Pancreas (tissue), 10 donors: ENCODE data around the gene NOS1. TPM values are rescaled to one million over a fixed set of nuclear protein-coding genes. Genes with fewer than 3 reads are reported as not detected.
A peak's percentile ranks its signal among the peaks of the same experiment; 100 is the strongest.
"Not testable (repeated sequence)": the region's sequence is repeated elsewhere in the genome, so short reads cannot be mapped to it uniquely, and the experiment has no call there.

Source experiments
- ATAC-seq, 4 donors: fragments of 200-7000 bp; cut with Tn5 transposase; one replicate each; pipeline versions ENCODE4 v1.8.0 to v1.9.1; 2020; ENCODE audit warnings: mild to moderate bottlenecking in 4 of 4, moderate library complexity in 4 of 4
- DNase-seq, 6 donors: peaks; one replicate each; pipeline ENCODE4 v3.0.0-alpha.2; 2020
- FAIRE-seq: peaks from 2 replicates; lab custom pipeline; 2012; peaks lifted over from hg19 to GRCh38; lab: Jason Lieb, UNC
- H3K27ac ChIP-seq, 4 donors: fragments of 200-600 bp; sonication (generic); 1 replicate in 3 of 4; 2 replicates in 1 of 4; pipeline versions ENCODE4 v1.5.0 to v1.8.0; 2020
- H3K27me3 ChIP-seq, 4 donors: fragments of 200-600 bp; one replicate each; pipeline ENCODE4 v1.8.0; 2021
- H3K36me3 ChIP-seq, 3 donors: fragments of 200-600 bp; sonication (generic) in 1 of 3; one replicate each; pipeline versions ENCODE4 v1.5.0 to v1.8.0; 2020 to 2021
- H3K4me1 ChIP-seq, 3 donors: fragments of 200-600 bp; one replicate each; pipeline ENCODE4 v1.8.0; 2021
- H3K4me3 ChIP-seq, 4 donors: fragments of 200-600 bp; sonication (generic) in 2 of 4; one replicate each; pipeline versions ENCODE4 v1.5.0 to v1.8.0; 2020 to 2021
- H3K9me3 ChIP-seq, 4 donors: fragments of 200-600 bp; one replicate each; pipeline ENCODE4 v1.8.0; 2021
- CTCF ChIP-seq, 4 donors: fragments of 200-600 bp; sonication (generic) in 3 of 4; IDR thresholded peaks; one replicate each; pipeline versions ENCODE4 v1.5.0 to v1.8.0; 2021; ENCODE audit warnings: antibody characterized with exemption in 4 of 4
- WGBS, 2 donors: extraction: QIAGEN DNeasy Blood & Tissue Kit; methylation state at CpG; one replicate each; pipeline ENCODE4 v1.1.7; 2013; 5-methylcytosine and 5-hydroxymethylcytosine counted together
- intact Hi-C, 3 donors: fragments of 100-400 bp; cut with DNase I; formaldehyde crosslinking; loops; one replicate each; pipeline versions ENCODE4 v1.11.1 to v1.14.2; 2022
- polyA plus RNA-seq, 2 donors: library from polyadenylated mRNA; stranded (reverse); fragments of 200-250 nt; gene quantifications; one replicate each; pipeline ENCODE4 v1.2.3, GENCODE V29; 2013
- total RNA-seq, 6 donors: library from RNA; stranded (reverse); fragmentation: NEBNext Ultra II Directional in 4 of 6; extraction: Animal tissue kit (Norgen Biotek cat#: 25700) in 4 of 6; gene quantifications; one replicate each; pipeline versions ENCODE4 v1.2.1 to v1.2.4, GENCODE V29; 2021 to 2023
- donor health status: healthy with polysubstance abuse.
- donor health status: DM: no; HTN: no; CAD: no; lungs with moderate emphysema.
- donor health status: DM: no; HTN: no; CAD: no.
- donor health status: control.
- donor health status: control.
- donor health status: Bipolar disorder and iron deficiency.
- donor health status: DM: yes; HTN: yes; CAD: no.
- donor health status: DM: no; HTN: no; CAD: no.
- donor health status: DM: no; HTN: no; CAD: no.
- donor health status: DM: yes; HTN: yes; CAD: no.

NOS1 gene
- total and polyA plus RNA-seq, 8 donors, result 0.14 to 2.0 (median 0.91) TPM

GRCh38 chr12:117188961-117189724, 172.3 kb downstream of the NOS1 start:
- intact Hi-C loops, result no loop called here
- Histone ChIP-seq H3K4me1 (peaks cover 0 to 8% (median 0%) of the 10 kb centered on the region in 3 donors), H3K9me3 (no peaks in the 10 kb centered on the region), H3K36me3 (peaks cover 0 to 23% (median 9%) of the 10 kb centered on the region in 3 donors), H3K4me3 (peak overlapping the region; percentile 74 to 86 (median 84)), H3K27me3 (no peaks in the 10 kb centered on the region), H3K27ac (peak overlapping the region in 3 of 4 donors; percentile 17 to 77 (median 63))
- no peak for TF ChIP-seq CTCF (IDR thresholded peaks at IDR 0.05)
- DNase-seq (no peak), FAIRE-seq (no peak), ATAC-seq (peak in 3 of 4 donors; percentile 2 to 39 (median 9))
- 28% methylated on average over 25 of the region's 25 CpGs for WGBS, 2 donors

GRCh38 chr12:117188121-117188665, 173.2 kb downstream of the NOS1 start:
- Histone ChIP-seq H3K4me1 (peaks cover 0 to 8% (median 0%) of the 10 kb centered on the region in 3 donors), H3K9me3 (no peaks in the 10 kb centered on the region), H3K4me3 (peak overlapping the region in 2 of 4 donors; percentile 74 to 86), H3K27me3 (no peaks in the 10 kb centered on the region), H3K36me3 (peaks cover 0 to 30% (median 17%) of the 10 kb centered on the region in 3 donors), H3K27ac (peak overlapping the region in 2 of 4 donors; percentile 59 to 63)
- no peak for DNase-seq
- FAIRE-seq, result no peak
- no peak for TF ChIP-seq CTCF (IDR thresholded peaks at IDR 0.05)
- intact Hi-C loops, result no loop called here
- no peak for ATAC-seq
- 80 to 81% methylated on average over 12 of the region's 12 CpGs for WGBS, 2 donors

- Histone ChIP-seq H3K4me1 (peaks cover 0 to 8% (median 0%) of the 10 kb centered on the region in 3 donors), H3K27me3 (no peaks in the 10 kb centered on the region), H3K4me3 (no peak overlapping the region), H3K27ac (peak overlapping the region in 2 of 4 donors; percentile 59 to 63), H3K9me3 (no peaks in the 10 kb centered on the region), H3K36me3 (peaks cover 0 to 30% (median 18%) of the 10 kb centered on the region in 3 donors)
- TF ChIP-seq CTCF (IDR thresholded peaks at IDR 0.05), result no peak
- peak in 2 of 4 donors; percentile 16 to 18 for ATAC-seq
- no peak for FAIRE-seq
- intact Hi-C loops, result no loop called here
- WGBS, 2 donors, result 34 to 40% methylated on average over 4 of the region's 4 CpGs
- peak in 1 of 6 donors; percentile 42 for DNase-seq
These were observed 174.0 kb downstream of the NOS1 start for GRCh38 chr12:117187421-117187820.

GRCh38 chr12:117182866-117183265, 178.6 kb downstream of the NOS1 start:
- H3K4me3 ChIP-seq, result no peak overlapping the region
- H3K4me1 ChIP-seq, result no peaks in the 10 kb centered on the region
- ATAC-seq (no peak), FAIRE-seq (no peak), DNase-seq (no peak)
- H3K27ac ChIP-seq, result no peak overlapping the region
- H3K36me3 ChIP-seq, result peaks cover 0 to 35% (median 18%) of the 10 kb centered on the region in 3 donors
- intact Hi-C loops, result no loop called here
- no peak for TF ChIP-seq CTCF (IDR thresholded peaks at IDR 0.05)
- no peaks in the 10 kb centered on the region for H3K9me3 ChIP-seq
- H3K27me3 ChIP-seq, result no peaks in the 10 kb centered on the region
- WGBS, 2 donors, result 83 to 87% methylated on average over 3 of the region's 3 CpGs

GRCh38 chr12:117181468-117181843, 180.0 kb downstream of the NOS1 start:
- H3K4me1 ChIP-seq, H3K27me3 ChIP-seq, DNase-seq, H3K9me3 ChIP-seq, ATAC-seq, H3K4me3 ChIP-seq, intact Hi-C loops, H3K27ac ChIP-seq, FAIRE-seq: not testable (repeated sequence)
- peaks cover 0 to 46% (median 27%) of the 10 kb centered on the region in 3 donors for H3K36me3 ChIP-seq
- WGBS, 2 donors, result 88 to 98% methylated on average over 8 of the region's 8 CpGs
